8988T (cell line): Measurements from ENCODE around the gene FAM219B.

Source experiments
- DNase-seq: peaks from one replicate; pipeline ENCODE4 v3.0.0; 2011

Gene FAM219B

DNA sequence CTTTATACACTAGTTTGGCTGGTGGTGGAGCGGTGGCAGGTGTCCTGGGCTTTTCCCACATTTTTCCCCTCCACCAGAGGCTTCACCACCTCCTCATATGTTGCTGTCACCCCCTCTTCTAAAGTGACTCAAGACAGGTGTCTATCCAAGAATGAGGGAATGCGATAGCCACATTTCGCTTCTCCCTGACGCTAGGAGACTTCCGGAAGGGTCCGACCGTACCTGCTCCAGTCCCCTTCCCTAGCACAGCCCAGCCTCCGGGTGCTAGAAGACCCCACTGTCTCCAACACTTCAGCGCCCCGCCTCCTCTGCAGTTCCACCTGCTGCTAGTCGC is 34.0 kb downstream of the FAM219B start:
- no peak for DNase-seq

DNA sequence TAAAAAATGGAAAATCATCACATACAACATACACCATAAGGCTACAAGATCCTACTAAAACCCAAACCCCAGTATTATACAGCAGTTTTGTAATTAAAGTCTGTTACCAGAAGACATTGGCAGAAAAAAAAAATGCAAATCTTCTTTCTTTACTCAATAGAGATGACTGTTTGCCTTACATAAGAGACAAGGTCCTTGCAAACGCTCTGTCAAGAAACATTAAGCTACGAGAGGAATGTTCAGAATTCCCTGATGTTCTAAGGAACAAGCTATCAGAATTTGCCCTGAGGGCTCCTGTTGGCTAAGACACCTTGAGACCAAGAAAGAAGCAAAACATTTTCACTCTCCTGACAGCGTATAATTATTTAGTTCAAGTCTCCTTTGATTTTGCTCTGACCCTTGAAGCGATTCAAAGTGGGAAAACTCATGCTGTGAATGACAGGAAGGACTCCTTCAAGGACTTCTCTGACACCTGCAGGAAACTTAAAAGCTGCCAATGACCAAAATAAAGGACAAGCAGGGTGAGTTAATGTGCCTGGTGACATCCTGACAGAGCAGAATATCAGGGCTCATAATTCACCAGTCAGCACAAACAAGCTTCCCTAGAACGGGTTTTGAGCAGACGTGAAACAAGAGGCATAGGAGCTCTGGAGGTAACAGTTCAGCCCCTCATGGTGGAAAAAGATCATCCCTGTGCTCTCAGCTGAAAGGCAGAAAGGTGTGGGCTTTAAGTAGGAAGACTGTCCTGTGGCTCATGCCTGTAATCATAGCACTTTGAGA is 36.0 kb downstream of the FAM219B start:
- no peak for DNase-seq

GRCh38 chr15:74869726-74870407 is 36.8 kb downstream of the FAM219B start:
- no peak for DNase-seq

- no peak for DNase-seq
Measured at GRCh38 chr15:74869372-74869725, 37.3 kb downstream of the FAM219B start.

- DNase-seq, result no peak
Measured at GRCh38 chr15:74868059-74868458, 38.6 kb downstream of the FAM219B start.

GRCh38 chr15:74867466-74868038 is 39.1 kb downstream of the FAM219B start:
- no peak for DNase-seq

- no peak for DNase-seq
Measured at GRCh38 chr15:74866090-74866489, 40.6 kb downstream of the FAM219B start.

- DNase-seq, result no peak
Measured at GRCh38 chr15:74865316-74865715, 41.3 kb downstream of the FAM219B start.

GRCh38 chr15:74864296-74864695 is 42.4 kb downstream of the FAM219B start:
- no peak for DNase-seq

DNA sequence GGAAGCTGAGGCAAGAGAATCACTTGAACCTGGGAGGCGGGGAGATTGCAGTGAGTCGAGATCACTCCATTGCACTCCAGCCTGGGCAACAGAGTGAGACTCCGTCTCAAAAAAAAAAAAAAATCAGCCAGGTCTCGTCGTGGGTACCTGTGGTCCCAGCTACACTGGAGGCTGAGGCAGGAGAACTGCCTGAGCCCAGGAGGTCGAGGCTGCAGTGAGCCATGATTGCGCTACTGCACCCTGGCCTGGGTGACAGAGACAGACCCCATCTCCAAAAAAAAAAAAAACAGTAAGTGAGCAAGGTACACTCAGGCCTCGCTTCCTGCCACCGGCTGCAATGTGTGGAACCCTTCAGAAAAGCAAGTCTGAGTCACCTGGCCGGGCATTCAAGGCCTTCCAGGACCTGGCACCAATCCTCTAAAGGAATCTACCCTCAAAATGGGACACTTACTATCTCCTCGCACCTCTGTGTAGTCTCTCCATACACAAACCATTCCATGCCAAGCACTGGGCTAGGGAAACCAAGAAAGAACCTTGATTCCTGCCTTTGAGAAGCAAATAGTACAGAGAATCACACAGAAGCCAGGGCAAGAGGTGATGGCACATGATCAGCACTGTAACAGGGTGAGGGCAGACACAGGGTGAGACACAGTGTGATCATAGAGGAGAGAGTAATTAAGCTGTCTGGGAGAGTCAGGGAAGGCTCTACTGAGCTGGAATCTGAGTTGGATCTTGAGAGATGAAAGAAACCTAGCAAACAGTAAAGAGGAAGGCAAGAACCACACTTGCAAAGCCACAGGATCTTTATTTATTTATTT is 43.2 kb downstream of the FAM219B start:
- no peak for DNase-seq

DNA sequence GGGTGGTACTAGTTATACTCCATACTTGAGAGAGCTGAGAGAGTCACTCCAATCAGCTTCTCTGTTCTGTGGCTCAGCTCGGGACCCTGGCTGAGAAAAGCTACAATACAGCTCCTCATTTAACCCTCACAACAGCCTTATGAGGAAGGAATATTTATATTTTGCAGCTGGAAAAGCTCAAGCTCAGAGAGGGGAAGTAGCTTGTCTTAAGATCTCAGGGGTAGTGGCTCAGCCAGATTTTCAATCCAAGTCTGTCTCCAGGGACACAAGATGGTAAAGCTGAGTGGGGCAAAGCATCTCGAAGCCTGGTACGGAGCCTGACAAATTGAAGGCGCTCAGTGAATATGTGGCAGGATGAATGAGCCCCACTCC is 48.3 kb downstream of the FAM219B start:
- DNase-seq, result no peak

- DNase-seq, result no peak
Measured at GRCh38 chr15:74857671-74858368, 48.8 kb downstream of the FAM219B start.

GRCh38 chr15:74857082-74857655 is 49.5 kb downstream of the FAM219B start:
- no peak for DNase-seq

DNA sequence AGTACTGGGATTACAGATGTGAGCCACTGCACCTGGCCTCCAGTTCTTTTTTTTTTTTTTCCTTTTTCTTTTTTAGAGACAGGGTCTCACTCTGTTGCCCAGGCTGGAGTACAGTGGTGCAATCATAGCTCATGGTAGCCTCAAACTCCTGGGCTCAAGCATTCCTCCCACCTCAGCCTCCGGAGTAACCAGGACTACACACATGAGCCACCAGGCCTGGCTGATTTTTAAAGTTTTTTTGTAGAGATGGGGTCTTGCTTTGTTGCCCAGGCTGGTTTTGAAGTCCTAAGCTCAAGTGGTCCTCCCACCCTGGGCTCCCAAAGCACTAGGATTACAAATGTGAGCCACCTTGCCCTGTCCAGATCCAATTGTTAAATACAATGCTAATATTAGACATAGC is 50.1 kb downstream of the FAM219B start:
- DNase-seq, result no peak

GRCh38 chr15:74855857-74856256 is 50.8 kb downstream of the FAM219B start:
- DNase-seq, result no peak

GRCh38 chr15:74854453-74855022 is 52.1 kb downstream of the FAM219B start:
- no peak for DNase-seq

GRCh38 chr15:74851960-74852359 is 54.7 kb downstream of the FAM219B start:
- DNase-seq, result no peak

DNA sequence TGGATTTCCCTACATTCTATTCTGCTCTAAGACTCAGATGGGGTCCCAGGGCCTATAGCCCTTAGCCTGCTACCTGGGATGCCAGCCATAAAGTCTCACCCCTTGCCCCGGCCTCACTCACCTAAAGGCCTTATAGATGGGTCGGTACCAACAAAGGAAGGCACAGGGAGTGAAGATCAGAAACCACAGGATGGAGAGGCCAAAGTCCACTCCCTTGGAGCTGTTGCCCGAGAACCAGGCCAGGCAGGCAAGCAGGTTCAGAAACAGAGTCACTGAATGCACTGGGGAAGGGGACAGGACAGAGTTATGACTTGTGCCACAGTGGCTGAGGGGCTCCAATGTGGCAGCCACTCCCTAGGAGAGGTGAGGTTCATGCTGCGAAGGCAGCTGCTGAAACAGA is 56.3 kb downstream of the FAM219B start:
- no peak for DNase-seq
